ENCODE data around the gene BACE1-AS.

DNA sequence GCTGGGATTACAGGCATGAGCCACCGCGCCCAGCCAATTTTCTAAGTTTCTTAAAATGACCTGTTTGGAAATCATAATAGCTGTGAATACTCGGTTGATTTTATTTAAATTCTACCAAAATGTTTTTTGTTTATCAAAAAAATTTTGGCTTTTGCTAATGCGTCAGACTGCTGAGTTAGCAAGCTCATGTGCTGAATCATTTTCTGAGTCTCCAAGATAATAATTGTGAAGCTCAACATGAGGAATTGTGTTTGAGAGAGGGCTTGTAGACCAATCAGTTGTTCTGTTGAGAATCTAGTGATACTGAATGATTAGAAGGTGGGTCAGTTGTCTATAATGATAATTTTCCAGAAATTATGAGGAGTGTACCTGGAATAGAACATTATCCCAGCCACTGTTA lies 42.8 kb upstream of the BACE1-AS start:
- TF ChIP-seq, protein P1, sequence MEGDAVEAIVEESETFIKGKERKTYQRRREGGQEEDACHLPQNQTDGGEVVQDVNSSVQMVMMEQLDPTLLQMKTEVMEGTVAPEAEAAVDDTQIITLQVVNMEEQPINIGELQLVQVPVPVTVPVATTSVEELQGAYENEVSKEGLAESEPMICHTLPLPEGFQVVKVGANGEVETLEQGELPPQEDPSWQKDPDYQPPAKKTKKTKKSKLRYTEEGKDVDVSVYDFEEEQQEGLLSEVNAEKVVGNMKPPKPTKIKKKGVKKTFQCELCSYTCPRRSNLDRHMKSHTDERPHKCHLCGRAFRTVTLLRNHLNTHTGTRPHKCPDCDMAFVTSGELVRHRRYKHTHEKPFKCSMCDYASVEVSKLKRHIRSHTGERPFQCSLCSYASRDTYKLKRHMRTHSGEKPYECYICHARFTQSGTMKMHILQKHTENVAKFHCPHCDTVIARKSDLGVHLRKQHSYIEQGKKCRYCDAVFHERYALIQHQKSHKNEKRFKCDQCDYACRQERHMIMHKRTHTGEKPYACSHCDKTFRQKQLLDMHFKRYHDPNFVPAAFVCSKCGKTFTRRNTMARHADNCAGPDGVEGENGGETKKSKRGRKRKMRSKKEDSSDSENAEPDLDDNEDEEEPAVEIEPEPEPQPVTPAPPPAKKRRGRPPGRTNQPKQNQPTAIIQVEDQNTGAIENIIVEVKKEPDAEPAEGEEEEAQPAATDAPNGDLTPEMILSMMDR (IDR thresholded peaks at IDR 0.05) = no peak
- no peak for TF ChIP-seq POLR2A (IDR thresholded peaks at IDR 0.05)
